COLO668 (cell line): ENCODE measurements around the gene GRM1.

Experiments used
- DNase-seq: peaks from one replicate; lab custom pipeline; 2025; ENCODE audit not compliant: unreplicated experiment; lab: John Stamatoyannopoulos, UW

GRM1 gene

GRCh38 chr6:146312608-146313007 is 283.7 kb downstream of the GRM1 start:
- DNase-seq, result no peak

DNA sequence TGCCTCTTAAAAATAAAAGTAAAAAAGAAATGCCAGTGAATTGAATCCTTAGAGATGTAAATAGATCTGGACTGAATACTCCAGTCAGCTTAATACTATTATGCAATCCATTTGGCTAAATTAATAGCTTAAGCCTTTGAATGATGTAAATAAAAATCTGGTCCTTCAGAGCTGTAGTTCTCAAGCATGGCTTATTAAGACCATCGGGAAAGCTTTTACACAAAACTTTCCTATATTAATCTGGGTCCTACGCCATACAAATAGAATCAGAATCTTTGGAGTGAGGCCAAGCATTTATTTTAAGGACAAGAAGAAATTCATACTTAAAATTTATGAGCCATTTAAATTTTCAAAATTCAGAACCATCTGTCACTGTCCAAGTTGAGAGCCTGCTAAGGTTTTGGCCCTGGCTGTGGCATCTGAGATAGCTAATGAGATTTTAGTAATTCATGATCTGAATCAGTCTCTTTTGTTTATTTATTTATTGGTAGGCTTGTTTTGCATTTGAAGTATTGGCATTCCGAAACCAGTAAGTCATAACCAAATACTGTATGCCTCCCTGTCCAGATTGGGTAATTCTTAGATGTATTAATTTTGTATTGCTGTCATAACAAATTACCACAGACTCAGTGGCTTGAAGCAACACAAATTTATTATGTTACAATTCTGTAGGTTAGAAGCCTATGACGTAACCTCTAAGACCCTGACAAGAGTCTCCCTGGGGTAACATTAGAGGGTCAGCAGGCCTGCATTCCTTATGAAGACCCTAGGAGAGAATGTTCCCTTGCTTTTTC is 286.7 kb downstream of the GRM1 start:
- no peak for DNase-seq

DNA sequence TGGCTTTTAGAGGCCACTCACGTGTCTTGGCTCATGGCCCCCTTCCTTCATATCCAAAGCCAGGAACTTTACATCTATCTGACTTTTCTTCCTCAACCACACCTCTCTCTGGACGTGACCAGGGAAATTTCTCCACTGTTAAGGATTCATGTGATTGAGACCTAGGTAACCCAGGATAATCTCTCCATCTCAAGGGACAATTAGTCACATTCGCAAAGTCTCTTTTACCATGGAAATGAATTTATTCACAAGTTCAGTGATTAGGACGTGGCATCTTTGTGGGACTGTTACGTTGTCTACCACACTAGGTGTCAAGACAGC is 287.3 kb downstream of the GRM1 start:
- no peak for DNase-seq

GRCh38 chr6:146331013-146331412 is 302.2 kb downstream of the GRM1 start:
- DNase-seq, result no peak

- DNase-seq, result no peak
These were observed 306.5 kb downstream of the GRM1 start for GRCh38 chr6:146335336-146335735.

DNA sequence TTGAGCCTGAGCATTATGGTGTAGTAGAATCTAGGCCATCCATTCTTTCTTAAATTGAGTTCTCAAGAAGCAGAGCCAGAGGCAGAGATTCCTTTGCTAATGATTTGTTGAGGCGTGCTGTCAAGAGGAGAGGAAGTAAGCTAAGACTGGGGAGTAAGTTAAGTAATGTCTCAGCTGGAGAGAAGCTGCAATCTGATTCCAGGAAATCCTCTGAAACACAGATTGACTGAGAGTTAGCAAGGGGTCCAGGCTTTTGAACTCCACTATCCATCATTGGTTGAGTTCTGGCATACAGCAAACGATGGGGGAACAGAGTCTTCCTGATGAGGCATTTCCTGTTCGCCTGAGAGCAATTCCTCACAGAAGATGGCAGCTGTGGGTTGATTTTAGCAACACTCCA is 307.3 kb downstream of the GRM1 start:
- no peak for DNase-seq

DNA sequence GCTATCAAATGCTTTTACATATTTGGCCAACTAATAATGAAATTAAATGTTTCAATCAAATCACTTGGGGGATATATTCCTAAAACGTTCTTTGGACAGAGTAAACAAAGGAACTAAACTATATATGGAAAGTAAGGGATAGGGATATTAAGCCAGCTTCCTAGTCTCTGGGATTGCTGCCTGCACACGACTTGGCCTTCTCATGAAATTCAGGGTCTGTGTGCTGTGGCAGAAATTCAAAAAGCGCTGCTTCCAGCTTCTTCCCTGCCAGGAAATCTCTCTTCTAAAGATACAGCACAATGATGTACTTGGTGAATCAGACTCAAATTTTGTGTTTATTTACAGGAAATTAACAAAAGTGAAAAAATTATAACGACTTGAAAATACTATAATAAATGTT is 308.5 kb downstream of the GRM1 start:
- DNase-seq, result no peak

- DNase-seq, result no peak
These were observed 310.9 kb downstream of the GRM1 start for GRCh38 chr6:146339716-146340115.

DNA sequence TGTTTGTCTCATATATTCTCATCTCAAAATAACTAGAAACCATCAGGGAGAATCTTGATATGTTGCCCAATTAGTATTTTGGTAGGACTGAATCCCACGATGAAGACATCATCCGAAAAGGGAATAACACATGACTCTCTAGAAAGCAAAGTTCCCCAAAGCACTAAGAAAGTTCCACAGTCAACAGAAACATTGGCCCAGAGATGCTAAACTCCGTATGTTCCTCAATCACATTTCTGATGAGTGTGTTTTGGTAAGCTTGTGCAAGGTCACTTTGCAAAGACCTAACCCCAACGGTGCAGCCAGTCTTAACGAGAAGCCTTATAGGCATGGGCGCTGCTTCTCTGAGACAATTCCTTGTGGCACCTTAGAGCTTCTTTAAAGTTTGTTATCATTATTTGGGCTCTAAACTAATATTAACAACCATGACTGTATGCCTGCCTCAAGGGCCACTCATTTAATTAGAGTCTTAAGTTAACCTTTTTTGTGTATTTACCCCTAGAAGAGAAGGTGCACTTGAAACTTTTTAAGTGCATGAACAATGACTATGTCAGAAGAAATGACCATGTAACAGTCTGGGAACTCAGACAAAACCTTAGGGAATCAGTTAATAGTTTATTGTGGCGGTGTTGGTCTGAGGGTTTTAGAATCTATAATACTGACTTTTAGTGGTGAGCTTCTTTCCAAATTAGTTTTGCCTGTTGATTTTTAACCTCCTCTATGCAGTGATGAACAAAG is 312.8 kb downstream of the GRM1 start:
- no peak for DNase-seq

DNA sequence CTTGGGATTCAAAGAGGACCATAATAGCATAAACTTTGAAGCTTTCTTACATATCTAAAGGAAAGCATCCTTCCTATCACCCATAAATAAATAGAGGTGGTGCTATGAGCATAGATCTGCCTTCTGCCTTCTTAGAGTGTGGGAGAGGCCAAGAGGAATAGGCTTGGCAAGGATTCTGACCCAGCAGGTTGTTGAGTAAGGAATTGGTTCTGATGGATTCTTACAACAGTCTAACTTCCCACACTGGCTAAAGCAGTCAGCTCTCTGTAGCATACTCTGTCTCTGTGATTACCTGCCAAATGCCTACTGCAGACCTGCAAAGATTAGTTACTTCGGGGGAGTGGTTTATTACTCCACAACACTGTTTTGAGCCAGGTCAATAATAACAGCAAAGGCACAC is 316.7 kb downstream of the GRM1 start:
- no peak for DNase-seq

- DNase-seq, result no peak
These were observed 318.2 kb downstream of the GRM1 start for GRCh38 chr6:146347090-146347489.

GRCh38 chr6:146347690-146348089 is 318.8 kb downstream of the GRM1 start:
- DNase-seq, result no peak

GRCh38 chr6:146351018-146351417 is 322.2 kb downstream of the GRM1 start:
- no peak for DNase-seq

GRCh38 chr6:146352163-146352562 is 323.3 kb downstream of the GRM1 start:
- DNase-seq, result no peak

DNA sequence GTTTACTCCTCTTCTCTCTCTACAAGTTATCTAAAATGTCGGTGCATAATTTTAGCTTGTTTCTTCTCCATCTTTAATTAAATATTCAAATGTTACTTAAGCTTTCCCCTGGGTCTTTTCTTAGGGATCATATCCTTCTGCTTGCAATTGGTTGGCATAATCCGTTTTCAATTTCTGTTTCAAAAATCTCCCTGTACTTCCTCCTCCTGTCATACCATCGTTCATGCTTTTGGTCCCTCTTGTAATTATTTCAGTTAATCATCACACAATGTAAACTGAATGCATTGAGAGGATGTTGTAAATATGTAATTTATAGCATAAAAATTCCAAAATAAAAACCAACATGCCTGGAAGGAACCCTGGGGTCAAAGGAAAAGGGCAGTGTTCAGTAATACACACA is 325.6 kb downstream of the GRM1 start:
- no peak for DNase-seq

- no peak for DNase-seq
These were observed 326.7 kb downstream of the GRM1 start for GRCh38 chr6:146355521-146356100.

- DNase-seq, result no peak
These were observed 328.9 kb downstream of the GRM1 start for GRCh38 chr6:146357578-146358430.

DNA sequence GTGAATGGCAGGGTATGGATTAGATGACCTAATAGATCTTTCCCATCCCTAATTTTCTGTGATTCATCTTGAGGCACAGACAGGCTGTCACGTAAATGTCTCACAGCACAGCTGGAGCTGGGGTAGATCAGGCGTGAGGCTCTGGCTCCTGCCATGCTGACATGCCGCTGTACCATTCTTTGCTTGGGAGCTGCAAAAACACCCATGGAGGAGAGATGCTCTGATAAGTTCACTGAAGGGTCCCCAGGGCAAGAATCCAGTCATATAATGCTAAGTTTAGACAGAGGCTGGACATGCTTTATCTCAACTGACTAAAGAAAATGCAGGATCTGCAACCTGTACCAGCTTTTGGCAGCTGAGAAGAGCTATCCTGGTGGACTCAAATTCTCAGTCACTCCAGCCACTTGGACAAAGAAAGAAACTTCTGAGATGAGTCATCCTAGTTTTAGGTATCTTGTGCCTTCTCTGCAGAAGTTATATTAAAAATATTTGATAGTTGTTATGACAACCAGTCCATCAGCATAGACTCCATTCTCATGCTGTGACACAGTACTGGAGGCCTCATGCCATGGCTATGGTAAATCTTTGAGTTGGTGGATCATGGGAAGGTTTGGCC is 329.7 kb downstream of the GRM1 start:
- DNase-seq, result no peak

DNA sequence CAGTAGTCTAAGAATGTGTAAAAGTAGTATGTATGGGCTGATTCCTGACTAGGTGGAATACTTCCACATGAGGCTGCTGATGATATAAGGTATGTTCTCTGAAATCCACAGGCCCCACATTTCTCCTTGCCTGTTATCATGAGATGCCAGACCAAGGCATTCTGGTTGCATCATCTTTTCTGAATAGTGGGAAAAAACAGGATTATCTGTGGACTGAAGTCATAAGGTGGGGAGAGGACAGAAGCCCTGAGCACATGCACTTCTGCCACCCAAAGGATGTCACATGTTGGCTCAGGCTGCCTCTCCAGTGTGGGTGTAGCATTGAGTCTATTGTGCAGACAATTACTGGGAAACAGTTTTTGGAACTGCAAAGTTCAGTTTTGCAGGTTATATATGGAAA is 330.3 kb downstream of the GRM1 start:
- no peak for DNase-seq

GRCh38 chr6:146361128-146361924 is 332.5 kb downstream of the GRM1 start:
- DNase-seq, result no peak
